HepG2 (cell line): ENCODE measurements around the gene RABGGTA. TPM values are rescaled to one million over a fixed set of nuclear protein-coding genes. Genes with fewer than 3 reads are reported as not detected.

ENCODE experiments used
- ATF3 ChIP-seq: sonication (generic); formaldehyde crosslinking; IDR thresholded peaks from 2 replicates; pipeline ENCODE4 v1.4.0; 2020; ENCODE audit warnings: missing genetic modification reagents
- ATF4 ChIP-seq, 2 experiments: fragments of 450-650 bp in 1 of 2; sonication (generic) in 1 of 2; formaldehyde crosslinking; IDR thresholded peaks; 2 replicates each; pipeline versions ENCODE4 v1.5.0 to v1.8.0; 2020 to 2022; ENCODE audit warnings: mild to moderate bottlenecking in 1 of 2, missing genetic modification reagents in 1 of 2
- ELF1 ChIP-seq: sonication (generic); formaldehyde crosslinking; IDR thresholded peaks from 2 replicates; pipeline ENCODE4 v1.4.0; 2020; ENCODE audit warnings: missing genetic modification reagents
- FOXA3 ChIP-seq: IDR thresholded peaks from 2 replicates; pipeline ENCODE4 v1.6.1; 2016; ENCODE audit warnings: missing genetic modification reagents, missing compliant biosample characterization
- FOXP4 ChIP-seq: sonication (generic); formaldehyde crosslinking; IDR thresholded peaks from 2 replicates; pipeline ENCODE4 v1.4.0; 2020; ENCODE audit warnings: missing genetic modification reagents
- GATA4 ChIP-seq: sonication (generic); IDR thresholded peaks from 2 replicates; pipeline ENCODE4 v1.6.1; 2016; ENCODE audit warnings: antibody characterized with exemption, low read depth, borderline replicate concordance
- GFI1 ChIP-seq: sonication (generic); formaldehyde crosslinking; IDR thresholded peaks from 2 replicates; pipeline ENCODE4 v1.5.0; 2020; ENCODE audit warnings: missing genetic modification reagents, mild to moderate bottlenecking, borderline replicate concordance
- ISX ChIP-seq: sonication (generic); formaldehyde crosslinking; conservative IDR thresholded peaks from 2 replicates; pipeline ENCODE4 v1.5.0; 2020; ENCODE audit warnings: missing genetic modification reagents
- KMT2B ChIP-seq: IDR thresholded peaks from 2 replicates; pipeline ENCODE4 v1.6.1; 2016; ENCODE audit warnings: missing genetic modification reagents, missing compliant biosample characterization
- NCOA5 ChIP-seq: sonication (generic); formaldehyde crosslinking; IDR thresholded peaks from 2 replicates; pipeline ENCODE4 v1.4.0; 2020; ENCODE audit warnings: missing genetic modification reagents
- NR1H2 ChIP-seq: sonication (generic); formaldehyde crosslinking; IDR thresholded peaks from 2 replicates; pipeline ENCODE4 v1.8.1; 2022; ENCODE audit warnings: low read depth, missing genetic modification reagents, borderline replicate concordance
- RFXANK ChIP-seq: IDR thresholded peaks from 2 replicates; pipeline ENCODE4 v1.6.1; 2016
- SKIL ChIP-seq: sonication (generic); formaldehyde crosslinking; IDR thresholded peaks from 2 replicates; pipeline ENCODE4 v1.8.0; 2022; ENCODE audit warnings: missing genetic modification reagents, mild to moderate bottlenecking, moderate library complexity, borderline replicate concordance
- SP5 ChIP-seq: IDR thresholded peaks from 2 replicates; pipeline ENCODE4 v1.6.1; 2016; ENCODE audit warnings: low read depth, borderline replicate concordance
- SRF ChIP-seq: IDR thresholded peaks from 2 replicates; pipeline ENCODE4 v1.6.1; 2011; ENCODE audit warnings: mild to moderate bottlenecking, low read depth, low read length, moderate library complexity
- ZNF138 ChIP-seq: sonication (generic); formaldehyde crosslinking; IDR thresholded peaks from 2 replicates; pipeline ENCODE4 v1.5.0; 2020; ENCODE audit warnings: mild to moderate bottlenecking, low read depth, missing genetic modification reagents
- ZNF160 ChIP-seq: sonication (generic); formaldehyde crosslinking; IDR thresholded peaks from 2 replicates; pipeline ENCODE4 v1.8.0; 2022; ENCODE audit warnings: mild to moderate bottlenecking, inconsistent platforms, missing genetic modification reagents
- ZNF281 ChIP-seq: sonication (generic); formaldehyde crosslinking; IDR thresholded peaks from 2 replicates; pipeline ENCODE4 v1.4.0; 2020; ENCODE audit warnings: missing genetic modification reagents, borderline replicate concordance
- ZNF563 ChIP-seq: sonication (generic); formaldehyde crosslinking; IDR thresholded peaks from 2 replicates; pipeline ENCODE4 v1.8.0; 2022; ENCODE audit warnings: mild to moderate bottlenecking, moderate library complexity, missing genetic modification reagents
- ZNF564 ChIP-seq: sonication (generic); formaldehyde crosslinking; IDR thresholded peaks from 2 replicates; pipeline ENCODE4 v1.8.1; 2023; ENCODE audit warnings: mild to moderate bottlenecking, missing genetic modification reagents
- ZNF572 ChIP-seq: sonication (generic); formaldehyde crosslinking; IDR thresholded peaks from 2 replicates; pipeline ENCODE4 v1.5.1; 2020; ENCODE audit warnings: mild to moderate bottlenecking, missing genetic modification reagents
- ZNF660 ChIP-seq: sonication (generic); formaldehyde crosslinking; IDR thresholded peaks from 2 replicates; pipeline ENCODE4 v1.5.1; 2020; ENCODE audit warnings: mild to moderate bottlenecking, low read depth, missing genetic modification reagents, borderline replicate concordance
- ZNF878 ChIP-seq: sonication (generic); formaldehyde crosslinking; IDR thresholded peaks from 2 replicates; pipeline ENCODE4 v1.8.1; 2023; ENCODE audit warnings: mild to moderate bottlenecking, missing genetic modification reagents, moderate library complexity
- polyA plus RNA-seq, 8 experiments: library from polyadenylated mRNA; depleted of rRNA in 3 of 8; stranded (reverse) in 7 of 8; unstranded in 1 of 8; fragments of >200 nt; fragmentation: Illumina TruSeq in 4 of 8; extraction: Trizol in 4 of 8; gene quantifications; 2 replicates each; pipeline versions ENCODE4 v1.2.1 to v1.2.3, GENCODE V29; 2011 to 2016; ENCODE audit warnings: low read depth in 4 of 8, missing spikeins in 1 of 8, mixed read lengths in 1 of 8; ENCODE audit not compliant: insufficient read depth in 1 of 8
- total RNA-seq, 5 experiments: library from RNA; depleted of rRNA; stranded (reverse); fragments of >200 nt; fragmentation: Illumina TruSeq; extraction: Trizol; gene quantifications; 2 replicates each; pipeline ENCODE4 v1.2.3, GENCODE V29; 2016; ENCODE audit warnings: low read depth in 1 of 5

Gene RABGGTA
- total and polyA plus RNA-seq, 2 of the 13 experiments (the other 11 are each of a cell fraction or from before 2014, with no cell fraction given), result 57.9 to 90.8 TPM

- no peak for TF ChIP-seq ZNF281
- TF ChIP-seq ATF3 (CRISPR knock-in tag), result no peak
- TF ChIP-seq ISX (CRISPR knock-in tag), result no peak
- TF ChIP-seq NCOA5 (CRISPR knock-in tag), result no peak
- no peak for TF ChIP-seq ZNF564 (CRISPR knock-in tag)
- TF ChIP-seq KMT2B (CRISPR knock-in tag), result no peak
- 0 out of 2 replicates have a peak, but pooled peaks have one; percentile 14 for TF ChIP-seq SKIL (CRISPR knock-in tag)
- no peak for TF ChIP-seq FOXA3 (CRISPR knock-in tag)
- no peak for TF ChIP-seq ELF1 (CRISPR knock-in tag)
- TF ChIP-seq ZNF563 (CRISPR knock-in tag), result no peak
- TF ChIP-seq FOXP4 (CRISPR knock-in tag), result no peak
- TF ChIP-seq NR1H2 (CRISPR knock-in tag), result no peak
- no peak for TF ChIP-seq GATA4
- TF ChIP-seq SRF, result no peak
- TF ChIP-seq ZNF160 (CRISPR knock-in tag), result peak; percentile 54; the same call in 1 of the 2 replicates
- no peak for TF ChIP-seq SP5 (CRISPR knock-in tag)
- no peak for TF ChIP-seq GFI1 (CRISPR knock-in tag)
- no peak; the same call in 1 of the 2 replicates for TF ChIP-seq ZNF878 (CRISPR knock-in tag)
- no peak for TF ChIP-seq RFXANK (CRISPR knock-in tag)
- TF ChIP-seq ATF4 (CRISPR knock-in tag; IDR thresholded peaks at IDR 0.05), result no peak
- no peak for TF ChIP-seq ZNF138
- no peak for TF ChIP-seq ZNF660 (CRISPR knock-in tag)
- TF ChIP-seq ZNF572 (CRISPR knock-in tag), result no peak
Observed at GRCh38 chr14:24260026-24260779, 11.2 kb downstream of the RABGGTA start (continued).
